ENCODE data around the gene CNN1. TPM values are rescaled to one million over a fixed set of nuclear protein-coding genes. Genes with fewer than 3 reads are reported as not detected.

CNN1 gene
- total and polyA plus RNA-seq, 2 of the 13 experiments (the other 11 are each of a cell fraction or from before 2014, with no cell fraction given): 0.70 to 1.1 TPM

DNA sequence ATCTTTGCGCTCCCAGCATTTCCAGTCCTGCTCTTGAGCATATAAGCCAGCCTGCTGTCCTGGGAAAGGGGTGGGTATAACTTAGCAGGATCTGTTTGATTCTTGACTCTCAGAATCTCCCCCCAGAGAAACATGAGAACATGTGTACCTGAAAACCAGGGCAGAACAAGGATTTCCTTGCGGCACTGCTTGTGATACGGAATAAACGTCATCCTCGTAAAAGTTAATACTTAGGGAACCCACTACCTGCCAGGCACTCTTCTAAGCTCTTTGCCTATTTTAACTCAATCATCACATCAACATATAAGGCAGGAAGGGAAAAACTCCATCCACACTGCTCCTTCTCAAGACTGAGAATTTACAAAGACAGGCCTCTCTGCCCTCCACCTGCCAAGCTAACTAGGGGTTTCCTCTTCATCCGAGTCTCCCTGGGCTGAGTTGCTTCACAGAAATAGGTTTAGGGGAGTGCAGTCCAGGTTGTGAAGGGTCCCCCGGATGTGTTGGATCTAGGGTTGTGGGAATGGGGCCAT lies 34.1 kb upstream of the CNN1 start:
- Histone ChIP-seq H3K9me3 (ENCODE audit: low read length) (no peaks in the 10 kb centered on the region), H2AFZ (ENCODE audit: low read length) (no peak overlapping the region), H3K4me3 (replicated peaks in 1 of 3; ENCODE audit: insufficient read depth in 1 of 3, low read depth in 2 of 3, low read length in 3 of 3) (peak overlapping the region; percentile 77 to 84 (median 81)), H4K20me1 (ENCODE audit: insufficient read depth, low read length) (no peaks in the 10 kb centered on the region; the same call in 1 of the 2 replicates), H3K27me3 (ENCODE audit: control insufficient read depth in 1 of 2, insufficient read depth in 2 of 2, low read length in 2 of 2) (no peaks in the 10 kb centered on the region), H3K4me1 (ENCODE audit: insufficient read depth, low read length) (peaks cover 18% of the 10 kb centered on the region), H3K4me2 (ENCODE audit: low read depth, low read length) (peak overlapping the region; percentile 95), H3K36me3 (replicated peaks in 1 of 2; ENCODE audit: control insufficient read depth in 1 of 2, insufficient read depth in 2 of 2, low read length in 2 of 2) (peaks cover 0 to 2% of the 10 kb centered on the region in 2 experiments; a peak in 1 of 5 replicates), H3K9ac (ENCODE audit: insufficient read depth, low read depth, low read length) (peak overlapping the region; percentile 72), H3K79me2 (ENCODE audit: insufficient read depth, low read length) (peaks cover 6% of the 10 kb centered on the region), H3K27ac (ENCODE audit: extremely low read length, insufficient read depth, low read length) (peak overlapping the region; percentile 77)
- TF ChIP-seq ZNF672 (CRISPR knock-in tag; IDR thresholded peaks at IDR 0.05) (no peak), MYNN (CRISPR knock-in tag; IDR thresholded peaks at IDR 0.05; ENCODE audit: low read depth) (0 out of 2 replicates have a peak, but pooled peaks have one; percentile 22), CBX5 (CRISPR knock-in tag; IDR thresholded peaks at IDR 0.05; ENCODE audit: borderline replicate concordance) (no peak), MTF1 (CRISPR knock-in tag; IDR thresholded peaks at IDR 0.05) (no peak), ATF2 (CRISPR knock-in tag; IDR thresholded peaks at IDR 0.05) (no peak)
- no TSS peak for BruUV-seq (replicated peaks)
- ChIA-PET CTCF (ENCODE audit: low intra/inter-chr PET ratio, low total read pairs) (no interaction called here), POLR2A (interaction anchor here (1.3 kb wide), 1 partner anchor 14 kb away, joined by 3 read pairs; no protein-coding TSS in a partner anchor)
- intact Hi-C loops (cut with micrococcal nuclease; ENCODE audit: unreplicated experiment): no loop called here
- ATAC-seq (no peak), FAIRE-seq (no peak), DNase-seq (ENCODE audit: low spot score) (no peak)
- WGBS (ENCODE audit: low lambda C conversion rate): 71% methylated on average over 7 of the region's 7 CpGs
- in situ Hi-C loops (cut with HindIII; ENCODE audit: extremely low pct_ligation_motif_present, low pct_unique_long_range_greater_than_20kb): no loop called here

GRCh38 chr19:11505032-11505503 lies 33.6 kb upstream of the CNN1 start:
- peaks cover 6% of the 10 kb centered on the region for H3K79me2 ChIP-seq (ENCODE audit: insufficient read depth, low read length)
- in situ Hi-C loops (cut with HindIII; ENCODE audit: extremely low pct_ligation_motif_present, low pct_unique_long_range_greater_than_20kb): no loop called here
- H3K4me3 ChIP-seq (replicated peaks in 1 of 3; ENCODE audit: insufficient read depth in 1 of 3, low read depth in 2 of 3, low read length in 3 of 3): peak overlapping the region; percentile 77 to 84 (median 81)
- intact Hi-C loops (cut with micrococcal nuclease; ENCODE audit: unreplicated experiment): no loop called here
- H3K36me3 ChIP-seq (replicated peaks in 1 of 2; ENCODE audit: control insufficient read depth in 1 of 2, insufficient read depth in 2 of 2, low read length in 2 of 2): peaks cover 0 to 2% of the 10 kb centered on the region in 2 experiments; a peak in 1 of 5 replicates
- CTCF ChIA-PET (ENCODE audit: low intra/inter-chr PET ratio, low total read pairs): no interaction called here
- ATAC-seq: peak; percentile 96
- H3K27ac ChIP-seq (ENCODE audit: extremely low read length, insufficient read depth, low read length): peak overlapping the region; percentile 77
- FAIRE-seq: peak; percentile 30
- H3K9me3 ChIP-seq (ENCODE audit: low read length): no peaks in the 10 kb centered on the region
- DNase-seq (ENCODE audit: low spot score): peak; percentile 91
- H3K4me1 ChIP-seq (ENCODE audit: insufficient read depth, low read length): peaks cover 18% of the 10 kb centered on the region
- H2AFZ ChIP-seq (ENCODE audit: low read length): no peak overlapping the region
- H3K9ac ChIP-seq (ENCODE audit: insufficient read depth, low read depth, low read length): peak overlapping the region; percentile 80
- peak overlapping the region; percentile 95 for H3K4me2 ChIP-seq (ENCODE audit: low read depth, low read length)
- WGBS (ENCODE audit: low lambda C conversion rate): 20% methylated on average over 1 of the region's 33 CpGs
- H4K20me1 ChIP-seq (ENCODE audit: insufficient read depth, low read length): no peaks in the 10 kb centered on the region; the same call in 1 of the 2 replicates
- H3K27me3 ChIP-seq (ENCODE audit: control insufficient read depth in 1 of 2, insufficient read depth in 2 of 2, low read length in 2 of 2): no peaks in the 10 kb centered on the region
- no TSS peak for BruUV-seq (replicated peaks)
- POLR2A ChIA-PET: interaction anchor here (1.3 kb wide), 1 partner anchor 14 kb away, joined by 3 read pairs; no protein-coding TSS in a partner anchor
- TF ChIP-seq XRCC5 (optimal IDR thresholded peaks at IDR 0.05; ENCODE audit: low read length): peak; percentile 48
- TF ChIP-seq CAMTA2 (CRISPR knock-in tag; IDR thresholded peaks at IDR 0.05; ENCODE audit: borderline replicate concordance): no peak
- TF ChIP-seq, protein P1, sequence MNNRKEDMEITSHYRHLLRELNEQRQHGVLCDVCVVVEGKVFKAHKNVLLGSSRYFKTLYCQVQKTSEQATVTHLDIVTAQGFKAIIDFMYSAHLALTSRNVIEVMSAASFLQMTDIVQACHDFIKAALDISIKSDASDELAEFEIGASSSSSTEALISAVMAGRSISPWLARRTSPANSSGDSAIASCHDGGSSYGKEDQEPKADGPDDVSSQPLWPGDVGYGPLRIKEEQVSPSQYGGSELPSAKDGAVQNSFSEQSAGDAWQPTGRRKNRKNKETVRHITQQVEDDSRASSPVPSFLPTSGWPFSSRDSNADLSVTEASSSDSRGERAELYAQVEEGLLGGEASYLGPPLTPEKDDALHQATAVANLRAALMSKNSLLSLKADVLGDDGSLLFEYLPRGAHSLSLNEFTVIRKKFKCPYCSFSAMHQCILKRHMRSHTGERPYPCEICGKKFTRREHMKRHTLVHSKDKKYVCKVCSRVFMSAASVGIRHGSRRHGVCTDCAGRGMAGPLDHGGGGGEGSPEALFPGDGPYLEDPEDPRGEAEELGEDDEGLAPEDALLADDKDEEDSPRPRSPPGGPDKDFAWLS (CRISPR knock-in tag; IDR thresholded peaks at IDR 0.05; ENCODE audit: borderline replicate concordance): no peak
- TF ChIP-seq ADNP (CRISPR knock-in tag; IDR thresholded peaks at IDR 0.05): no peak
- TF ChIP-seq, protein P2, sequence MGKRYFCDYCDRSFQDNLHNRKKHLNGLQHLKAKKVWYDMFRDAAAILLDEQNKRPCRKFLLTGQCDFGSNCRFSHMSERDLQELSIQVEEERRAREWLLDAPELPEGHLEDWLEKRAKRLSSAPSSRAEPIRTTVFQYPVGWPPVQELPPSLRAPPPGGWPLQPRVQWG (CRISPR knock-in tag; IDR thresholded peaks at IDR 0.05; ENCODE audit: borderline replicate concordance, low read depth): no peak
- TF ChIP-seq UBTF (CRISPR knock-in tag; IDR thresholded peaks at IDR 0.05): no peak
- TF ChIP-seq ATF1 (CRISPR knock-in tag; IDR thresholded peaks at IDR 0.05): no peak

All from HepG2 (cell line).